ENCODE results near the gene TMED1. TPM values are rescaled to one million over a fixed set of nuclear protein-coding genes. Genes with fewer than 3 reads are reported as not detected.
"Not testable (repeated sequence)": the region's sequence is repeated elsewhere in the genome, so short reads cannot be mapped to it uniquely, and the experiment has no call there.

The TMED1 gene
- total RNA-seq, 2 donors from 2014 or later, result 15.2 to 24.1 TPM

GRCh38 chr19:10870955-10871603 is 35.1 kb upstream of the TMED1 start, which contains the start of gene CARM1:
Gene CARM1 (plus strand): TSS chr19:10871553. CDS start chr19:10871703, 150 bp downstream.
- Mint-ChIP-seq H3K27me3 (no peaks in the 10 kb centered on the region), H3K9me3 (no peaks in the 10 kb centered on the region), H3K27ac (peak within 1 kb of the TSS; percentile 85 to 90), H3K4me1 (ENCODE audit: low read depth in 2 of 2) (peaks cover 21 to 27% of the 10 kb centered on the region in 2 donors), H3K36me3 (no peaks in the 10 kb centered on the region), H3K4me3 (peak within 1 kb of the TSS; percentile 89)
- DNase-seq (ENCODE audit: low spot score) (peak; percentile 99), ATAC-seq (peak; percentile 95)

GRCh38 chr19:10870501-10870954 is 34.5 kb upstream of the TMED1 start:
- DNase-seq (ENCODE audit: low spot score), result no peak
- Mint-ChIP-seq H3K9me3 (no peaks in the 10 kb centered on the region), H3K36me3 (no peaks in the 10 kb centered on the region), H3K4me3 (peak overlapping the region; percentile 89), H3K27ac (peak overlapping the region; percentile 85 to 90), H3K4me1 (ENCODE audit: low read depth in 2 of 2) (peaks cover 21 to 27% of the 10 kb centered on the region in 2 donors), H3K27me3 (no peaks in the 10 kb centered on the region)
- no peak for ATAC-seq

GRCh38 chr19:10869872-10870311 is 33.9 kb upstream of the TMED1 start:
- Mint-ChIP-seq H3K4me3 (peak overlapping the region; percentile 89), H3K4me1 (ENCODE audit: low read depth in 2 of 2) (peaks cover 21 to 27% of the 10 kb centered on the region in 2 donors), H3K27ac (peak overlapping the region; percentile 85 to 90)
- not testable (repeated sequence) for H3K27me3 Mint-ChIP-seq; H3K36me3 Mint-ChIP-seq; DNase-seq (ENCODE audit: low spot score); H3K9me3 Mint-ChIP-seq; ATAC-seq

GRCh38 chr19:10868872-10869547 is 33.0 kb upstream of the TMED1 start:
- Mint-ChIP-seq H3K27ac (peak overlapping the region; percentile 78 to 98), H3K9me3 (no peaks in the 10 kb centered on the region), H3K36me3 (no peaks in the 10 kb centered on the region), H3K27me3 (no peaks in the 10 kb centered on the region), H3K4me3 (no peak overlapping the region), H3K4me1 (ENCODE audit: low read depth in 2 of 2) (peaks cover 28 to 32% of the 10 kb centered on the region in 2 donors)
- ATAC-seq (no peak), DNase-seq (ENCODE audit: low spot score) (no peak)

- no peak for DNase-seq (ENCODE audit: low spot score)
- Mint-ChIP-seq H3K27ac (no peak overlapping the region), H3K36me3 (no peaks in the 10 kb centered on the region), H3K4me3 (no peak overlapping the region), H3K27me3 (no peaks in the 10 kb centered on the region), H3K4me1 (ENCODE audit: low read depth in 2 of 2) (peaks cover 28 to 32% of the 10 kb centered on the region in 2 donors), H3K9me3 (no peaks in the 10 kb centered on the region)
- ATAC-seq, result no peak
Measured at GRCh38 chr19:10866495-10866894, 30.5 kb upstream of the TMED1 start.

GRCh38 chr19:10864538-10864899 is 28.5 kb upstream of the TMED1 start:
- Mint-ChIP-seq H3K4me1 (ENCODE audit: low read depth in 2 of 2) (peaks cover 22 to 30% of the 10 kb centered on the region in 2 donors), H3K4me3 (no peak overlapping the region), H3K27me3 (no peaks in the 10 kb centered on the region), H3K27ac (peak overlapping the region; percentile 2 to 57), H3K36me3 (no peaks in the 10 kb centered on the region), H3K9me3 (no peaks in the 10 kb centered on the region)
- DNase-seq (ENCODE audit: low spot score) (peak; percentile 86), ATAC-seq (peak; percentile 77 to 84)

GRCh38 chr19:10863107-10863717 is 27.2 kb upstream of the TMED1 start:
- Mint-ChIP-seq H3K36me3 (no peaks in the 10 kb centered on the region), H3K9me3 (no peaks in the 10 kb centered on the region), H3K27ac (peak overlapping the region; percentile 2 to 57), H3K4me1 (ENCODE audit: low read depth in 2 of 2) (peaks cover 21 to 29% of the 10 kb centered on the region in 2 donors), H3K27me3 (no peaks in the 10 kb centered on the region), H3K4me3 (no peak overlapping the region)
- ATAC-seq (peak; percentile 26 to 57), DNase-seq (ENCODE audit: low spot score) (no peak)

GRCh38 chr19:10862561-10863106 is 26.6 kb upstream of the TMED1 start:
- H3K36me3 Mint-ChIP-seq, result no peaks in the 10 kb centered on the region
- ATAC-seq (no peak), DNase-seq (ENCODE audit: low spot score) (no peak)
- H3K9me3 Mint-ChIP-seq, result no peaks in the 10 kb centered on the region
- H3K27me3 Mint-ChIP-seq, result no peaks in the 10 kb centered on the region
- H3K4me1 Mint-ChIP-seq (ENCODE audit: low read depth in 2 of 2), result peaks cover 15 to 24% of the 10 kb centered on the region in 2 donors
- H3K27ac Mint-ChIP-seq, result peak overlapping the region in 1 of 2 donors; percentile 57
- H3K4me3 Mint-ChIP-seq, result no peak overlapping the region

GRCh38 chr19:10861103-10861651 is 25.2 kb upstream of the TMED1 start:
- Mint-ChIP-seq H3K9me3 (no peaks in the 10 kb centered on the region), H3K27ac (no peak overlapping the region), H3K36me3 (no peaks in the 10 kb centered on the region), H3K4me3 (no peak overlapping the region), H3K4me1 (ENCODE audit: low read depth in 2 of 2) (peaks cover 15 to 24% of the 10 kb centered on the region in 2 donors), H3K27me3 (no peaks in the 10 kb centered on the region)
- DNase-seq (ENCODE audit: low spot score) (no peak), ATAC-seq (no peak)

- H3K9me3 Mint-ChIP-seq, result no peaks in the 10 kb centered on the region
- no peak overlapping the region for H3K27ac Mint-ChIP-seq
- ATAC-seq, result peak; percentile 56 to 69
- H3K36me3 Mint-ChIP-seq, result no peaks in the 10 kb centered on the region
- peaks cover 5 to 15% of the 10 kb centered on the region in 2 donors for H3K4me1 Mint-ChIP-seq (ENCODE audit: low read depth in 2 of 2)
- H3K4me3 Mint-ChIP-seq, result no peak overlapping the region
- no peak for DNase-seq (ENCODE audit: low spot score)
- no peaks in the 10 kb centered on the region for H3K27me3 Mint-ChIP-seq
Measured at GRCh38 chr19:10858204-10858828, 22.3 kb upstream of the TMED1 start.

GRCh38 chr19:10856899-10857298 is 20.9 kb upstream of the TMED1 start:
- ATAC-seq, result not testable (repeated sequence)

GRCh38 chr19:10855879-10856522 is 20.0 kb upstream of the TMED1 start:
- H3K36me3 Mint-ChIP-seq, result no peaks in the 10 kb centered on the region
- no peaks in the 10 kb centered on the region for H3K27me3 Mint-ChIP-seq
- DNase-seq (ENCODE audit: low spot score) (no peak), ATAC-seq (peak in 1 of 2 donors; percentile 41)
- no peak overlapping the region for H3K4me3 Mint-ChIP-seq
- no peaks in the 10 kb centered on the region for H3K9me3 Mint-ChIP-seq
- H3K27ac Mint-ChIP-seq, result no peak overlapping the region
- peaks cover 0 to 7% of the 10 kb centered on the region in 2 donors for H3K4me1 Mint-ChIP-seq (ENCODE audit: low read depth in 2 of 2)

More at GRCh38 chr19:10856899-10857298, 20.9 kb upstream of the TMED1 start:
- H3K4me3 Mint-ChIP-seq; DNase-seq (ENCODE audit: low spot score); H3K36me3 Mint-ChIP-seq; H3K4me1 Mint-ChIP-seq (ENCODE audit: low read depth in 2 of 2); H3K27me3 Mint-ChIP-seq; H3K27ac Mint-ChIP-seq; H3K9me3 Mint-ChIP-seq: not testable (repeated sequence)
